GM12878 (cell line): Measurements from ENCODE around the gene BPI. TPM values are rescaled to one million over a fixed set of nuclear protein-coding genes. Genes with fewer than 3 reads are reported as not detected.

Experiments
- ATAC-seq: fragments of 200-7000 bp; cut with Tn5 transposase; 3 replicates; pipeline ENCODE4 v1.9.1; 2020; ENCODE audit warnings: mild to moderate bottlenecking, moderate library complexity
- BruUV-seq: library from RNA; stranded (reverse); fragments of 400-500 nt; replicated peaks from 2 replicates; lab custom pipeline; 2021; lab: Mats Ljungman, UMichigan
- CTCF ChIA-PET: fragments of 300-600 bp; sonication (Branson Sonifier 250); formaldehyde crosslinking; extraction: SDS; loops from one replicate; lab custom pipeline; 2021; ENCODE audit warnings: inconsistent platforms; lab: Yijun Ruan, JAX
- POLR2A ChIA-PET: fragments of 350-600 bp; formaldehyde crosslinking; extraction: SDS; loops from one replicate; lab custom pipeline; 2021; ENCODE audit warnings: inconsistent platforms; lab: Charles Lee
- RAD21 ChIA-PET: fragments of 300-600 bp; sonication (Branson Sonifier 250); formaldehyde crosslinking; loops from one replicate; lab custom pipeline; 2023; ENCODE audit warnings: antibody characterized with exemption; ENCODE audit not compliant: unreplicated experiment; lab: Charles Lee
- SMC1A ChIA-PET: fragments of 300-600 bp; sonication (Branson Sonifier 250); formaldehyde crosslinking; loops from one replicate; lab custom pipeline; 2023; ENCODE audit not compliant: unreplicated experiment, uncharacterized antibody; lab: Charles Lee
- DNase-seq: peaks from one replicate; pipeline ENCODE4 v3.0.0-alpha.2; 2011; ENCODE audit warnings: low read depth, low spot score
- FAIRE-seq: peaks from 3 replicates; lab custom pipeline; 2011; peaks lifted over from hg19 to GRCh38; lab: Jason Lieb, UNC
- H2AFZ ChIP-seq: 2 replicates; pipeline ENCODE4 v1.6.0; 2011; ENCODE audit warnings: low read depth, low read length, control low read depth; ENCODE audit not compliant: control insufficient read depth
- H3K27ac ChIP-seq: 2 replicates; pipeline ENCODE4 v1.5.1; 2011; ENCODE audit warnings: control low read depth; ENCODE audit not compliant: control insufficient read depth, insufficient read depth
- H3K27me3 ChIP-seq, 2 experiments: replicated peaks in 1 of 2; 2 replicates each; pipeline versions ENCODE4 v1.6.0 to v1.6.1; 2011; ENCODE audit warnings: low read length in 1 of 2; ENCODE audit not compliant: control insufficient read depth in 2 of 2, insufficient read depth in 2 of 2
- H3K36me3 ChIP-seq, 2 experiments: 2 replicates each; pipeline ENCODE4 v1.5.1; 2011; ENCODE audit warnings: low read length in 1 of 2; ENCODE audit not compliant: control insufficient read depth in 2 of 2, insufficient read depth in 2 of 2
- H3K4me1 ChIP-seq: 2 replicates; pipeline ENCODE4 v1.6.1; 2011; ENCODE audit warnings: mild to moderate bottlenecking, low read length, moderate library complexity, mixed read lengths; ENCODE audit not compliant: control insufficient read depth, insufficient read depth
- H3K4me2 ChIP-seq: 2 replicates; pipeline ENCODE4 v1.6.0; 2011; ENCODE audit warnings: control low read depth; ENCODE audit not compliant: control insufficient read depth, insufficient read depth
- H3K4me3 ChIP-seq: fragments of 200-600 bp; sonication (generic); 2 replicates; pipeline ENCODE4 v1.5.1; 2016
- H3K79me2 ChIP-seq: 2 replicates; pipeline ENCODE4 v1.6.0; 2011; ENCODE audit warnings: low read length; ENCODE audit not compliant: control insufficient read depth, insufficient read depth
- H3K9ac ChIP-seq: 2 replicates; pipeline ENCODE4 v1.8.0; 2011; ENCODE audit warnings: low read length, control low read depth, mixed read lengths; ENCODE audit not compliant: control insufficient read depth, insufficient read depth
- H3K9me3 ChIP-seq: replicated peaks from 3 replicates; pipeline ENCODE4 v1.5.1; 2011; ENCODE audit warnings: mild to moderate bottlenecking, low read length; ENCODE audit not compliant: control insufficient read depth, insufficient read depth
- H4K20me1 ChIP-seq: 2 replicates; pipeline ENCODE4 v1.6.0; 2011; ENCODE audit not compliant: control insufficient read depth, insufficient read depth
- CHD4 ChIP-seq: fragments of 200-600 bp; sonication (generic); IDR thresholded peaks from 2 replicates; pipeline ENCODE4 v1.6.1; 2016; ENCODE audit warnings: mild to moderate bottlenecking
- GABPA ChIP-seq: IDR thresholded peaks from 2 replicates; pipeline ENCODE4 v1.6.1; 2014; ENCODE audit warnings: antibody characterized with exemption, low read depth, mild to moderate bottlenecking, inconsistent platforms
- MEF2B ChIP-seq: fragments of 450-650 bp; IDR thresholded peaks from 2 replicates; pipeline ENCODE4 v1.6.1; 2018; ENCODE audit warnings: mild to moderate bottlenecking, moderate library complexity; ENCODE audit not compliant: partially characterized antibody, poor library complexity, severe bottlenecking
- TBL1XR1 ChIP-seq: IDR thresholded peaks from 2 replicates; pipeline ENCODE4 v1.6.1; 2012; ENCODE audit warnings: low read depth, low read length, improper control_type of control experiment
- ZNF687 ChIP-seq: fragments of 450-650 bp; IDR thresholded peaks from 2 replicates; pipeline ENCODE4 v1.6.1; 2017; ENCODE audit warnings: mild to moderate bottlenecking, moderate library complexity
- WGBS: methylation state at CpG from one replicate; pipeline ENCODE4 v1.1.6; 2016; ENCODE audit warnings: low lambda C conversion rate; ENCODE audit not compliant: insufficient replicate concordance, insufficient coverage; ENCODE audit errors: missing lambda C conversion rate; 5-methylcytosine and 5-hydroxymethylcytosine counted together
- in situ Hi-C: fragments of 300-500 bp; cut with MboI; formaldehyde crosslinking; loops from 9 replicates; pipeline ENCODE4 v1.14.3; 2018; ENCODE audit warnings: mixed read lengths
- intact Hi-C: fragments of 100-400 bp; cut with micrococcal nuclease; formaldehyde crosslinking; loops from one replicate; pipeline ENCODE4 v1.14.2; 2022; ENCODE audit not compliant: unreplicated experiment
- polyA plus RNA-seq, 11 experiments: library from polyadenylated mRNA; depleted of rRNA in 4 of 11; unstranded in 6 of 11; stranded (reverse) in 5 of 11; fragments of >200 nt; fragmentation: Nextera tagmentation in 4 of 11; fragmentation: Illumina TruSeq in 1 of 11; extraction: Ambion mirVana in 4 of 11; extraction: Trizol in 1 of 11; gene quantifications; 1 replicate in 1 of 11; 2 replicates in 10 of 11; pipeline versions ENCODE4 v1.2.1 to v1.2.3, GENCODE V29; 2011 to 2016; ENCODE audit warnings: inconsistent platforms in 2 of 11, missing spikeins in 2 of 11, low read depth in 1 of 11
- total RNA-seq, 4 experiments: library from RNA; depleted of rRNA in 3 of 4; stranded (reverse); fragments of >200 nt in 3 of 4; fragmentation: Illumina TruSeq in 1 of 4; extraction: Trizol in 1 of 4; gene quantifications; 2 replicates each; pipeline versions ENCODE4 v1.2.1 to v1.2.3, GENCODE V29; 2013 to 2021

BPI gene
- total and polyA plus RNA-seq, 10 of the 15 experiments (the other 5 are each of a cell fraction or from before 2014, with no cell fraction given): not detected

GRCh38 chr20:38373898-38374297, 69.9 kb downstream of the BPI start:
- no peaks in the 10 kb centered on the region for H3K79me2 ChIP-seq
- POLR2A ChIA-PET: no interaction called here
- H3K27me3 ChIP-seq: no peaks in the 10 kb centered on the region; a peak in 2 of 4 replicates
- H3K9ac ChIP-seq: no peak overlapping the region
- TF ChIP-seq ZNF687 (no peak), MEF2B (no peak), TBL1XR1 (no peak), CHD4 (no peak), GABPA (no peak)
- TF ChIP-seq, all 136 proteins: peak for 0
- H3K27ac ChIP-seq: no peak overlapping the region
- ATAC-seq (no peak), FAIRE-seq (no peak), DNase-seq (no peak)
- no peaks in the 10 kb centered on the region for H3K9me3 ChIP-seq
- WGBS: 19% methylated on average over 5 of the region's 5 CpGs
- in situ Hi-C loops (no loop called here), intact Hi-C loops (no loop called here)
- no peak overlapping the region for H3K4me3 ChIP-seq
- H3K4me1 ChIP-seq: no peaks in the 10 kb centered on the region
- RAD21 ChIA-PET: no interaction called here
- no peak overlapping the region for H2AFZ ChIP-seq
- SMC1A ChIA-PET: no interaction called here
- H3K4me2 ChIP-seq: no peak overlapping the region
- CTCF ChIA-PET: interaction anchor here (0.6 to 2.3 kb wide), 5 partner anchors 12 to 153 kb away, joined by 3 to 6 read pairs (median 3); no protein-coding TSS in a partner anchor
- no TSS peak for BruUV-seq
- H4K20me1 ChIP-seq: no peaks in the 10 kb centered on the region
- no peaks in the 10 kb centered on the region for H3K36me3 ChIP-seq
